Tibial nerve (tissue), 3 donors: ENCODE measurements around the gene EDN1.

ENCODE experiments used
- CTCF ChIP-seq, 5 experiments: fragments of 200-600 bp in 3 of 5; fragments of 450-650 bp in 2 of 5; sonication (generic) in 3 of 5; IDR thresholded peaks; one replicate each; pipeline ENCODE4 v1.5.1; 2016 to 2019; ENCODE audit warnings: antibody characterized with exemption in 5 of 5, mild to moderate bottlenecking in 3 of 5, moderate library complexity in 2 of 5
- POLR2A ChIP-seq, 2 donors: fragments of 450-650 bp; IDR thresholded peaks; one replicate each; pipeline ENCODE4 v1.6.1; 2017; ENCODE audit warnings: antibody characterized with exemption in 2 of 2, mild to moderate bottlenecking in 2 of 2, moderate library complexity in 2 of 2

GRCh38 chr6:12336121-12336971, 46.2 kb downstream of the EDN1 start:
- TF ChIP-seq CTCF (IDR thresholded peaks at IDR 0.05) (no peak), POLR2A (IDR thresholded peaks at IDR 0.05) (no peak)
